Smooth muscle cell (in vitro differentiated cells): ENCODE data around the gene GTF2A1. TPM values are rescaled to one million over a fixed set of nuclear protein-coding genes. Genes with fewer than 3 reads are reported as not detected.
"Not testable (repeated sequence)": the region's sequence is repeated elsewhere in the genome, so short reads cannot be mapped to it uniquely, and the experiment has no call there.

ENCODE experiments used
- DNase-seq: peaks from one replicate; lab custom pipeline; 2025; ENCODE audit not compliant: unreplicated experiment; lab: John Stamatoyannopoulos, UW
- H2AFZ ChIP-seq: fragments of 200-600 bp; sonication (generic); 2 replicates; pipeline ENCODE4 v1.6.0; 2016; ENCODE audit warnings: antibody characterized with exemption, low read depth, mild to moderate bottlenecking
- H3F3A ChIP-seq: fragments of 200-600 bp; sonication (generic); 2 replicates; pipeline ENCODE4 v1.6.0; 2017; ENCODE audit warnings: antibody characterized with exemption, low read depth
- H3K27ac ChIP-seq: fragments of 200-600 bp; sonication (generic); 2 replicates; pipeline ENCODE4 v1.5.1; 2016; ENCODE audit warnings: low read depth, mild to moderate bottlenecking
- H3K27me3 ChIP-seq: fragments of 200-600 bp; sonication (generic); 2 replicates; pipeline ENCODE4 v1.6.1; 2016; ENCODE audit warnings: low read depth, mild to moderate bottlenecking
- H3K36me3 ChIP-seq: fragments of 200-600 bp; sonication (generic); 2 replicates; pipeline ENCODE4 v1.5.1; 2016; ENCODE audit warnings: low read depth
- H3K4me1 ChIP-seq: fragments of 200-600 bp; sonication (generic); 2 replicates; pipeline ENCODE4 v1.5.1; 2016; ENCODE audit warnings: low read depth
- H3K4me2 ChIP-seq: fragments of 200-600 bp; sonication (generic); 2 replicates; pipeline ENCODE4 v1.6.0; 2016; ENCODE audit warnings: mild to moderate bottlenecking
- H3K4me3 ChIP-seq: fragments of 200-600 bp; sonication (generic); 2 replicates; pipeline ENCODE4 v1.5.1; 2016; ENCODE audit warnings: mild to moderate bottlenecking
- H3K79me2 ChIP-seq: fragments of 200-600 bp; sonication (generic); 2 replicates; pipeline ENCODE4 v1.6.0; 2016; ENCODE audit warnings: low read depth, mild to moderate bottlenecking
- H3K9ac ChIP-seq: fragments of 200-600 bp; sonication (generic); 2 replicates; pipeline ENCODE4 v1.6.0; 2016; ENCODE audit warnings: low read depth
- H3K9me3 ChIP-seq: fragments of 200-600 bp; sonication (generic); replicated peaks from 2 replicates; pipeline ENCODE4 v1.5.1; 2016; ENCODE audit warnings: low read depth
- H4K20me1 ChIP-seq: fragments of 200-600 bp; sonication (generic); 2 replicates; pipeline ENCODE4 v1.6.0; 2016; ENCODE audit warnings: low read depth
- WGBS: methylation state at CpG from one replicate; pipeline ENCODE4 v1.1.7; 2016; ENCODE audit warnings: low lambda C conversion rate; 5-methylcytosine and 5-hydroxymethylcytosine counted together
- polyA plus RNA-seq: library from polyadenylated mRNA; unstranded; fragments of >200 nt; fragmentation: Nextera tagmentation; extraction: Ambion mirVana; gene quantifications from 2 replicates; pipeline ENCODE4 v1.2.1, GENCODE V29; 2016
- total RNA-seq: library from RNA; depleted of rRNA; stranded (reverse); fragments of >200 nt; gene quantifications from 2 replicates; pipeline ENCODE4 v1.2.3, GENCODE V29; 2014
- TF ChIP-seq, protein P1 (sequence below): fragments of 200-600 bp; sonication (generic); IDR thresholded peaks from 2 replicates; pipeline ENCODE4 v1.5.1; 2017; ENCODE audit warnings: borderline replicate concordance, mild to moderate bottlenecking, antibody characterized with exemption; ENCODE audit not compliant: insufficient read depth, poor library complexity, severe bottlenecking

Gene GTF2A1
- total and polyA plus RNA-seq, 2 experiments from 2014 or later, result 4.7 to 39.4 TPM

DNA sequence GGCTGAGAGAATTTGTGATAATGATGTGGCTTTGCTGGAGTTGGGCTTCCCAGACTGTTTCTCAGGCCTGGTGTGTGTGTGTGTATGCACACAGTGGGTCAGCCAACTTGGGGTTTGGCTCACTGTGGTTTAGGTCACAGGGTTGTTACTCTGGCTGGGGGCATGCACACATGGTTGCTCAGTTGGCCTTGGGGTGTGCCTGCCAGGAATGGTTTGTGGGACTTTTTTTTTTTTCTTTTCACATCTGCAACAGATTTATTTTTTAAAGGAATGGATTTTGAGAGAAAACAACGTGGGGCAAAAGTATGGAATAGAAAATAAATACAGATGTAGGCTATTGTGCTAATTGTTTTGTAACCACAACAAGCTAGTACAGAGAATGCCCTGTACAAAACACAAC, 25.0 kb upstream of the GTF2A1 start:
- H3K79me2 ChIP-seq, result no peaks in the 10 kb centered on the region
- H3K4me2 ChIP-seq, result no peak overlapping the region
- no peaks in the 10 kb centered on the region for H3K9me3 ChIP-seq
- no peak overlapping the region for H3K4me3 ChIP-seq
- H4K20me1 ChIP-seq, result no peaks in the 10 kb centered on the region
- no peak overlapping the region for H3K9ac ChIP-seq
- TF ChIP-seq, protein P1, sequence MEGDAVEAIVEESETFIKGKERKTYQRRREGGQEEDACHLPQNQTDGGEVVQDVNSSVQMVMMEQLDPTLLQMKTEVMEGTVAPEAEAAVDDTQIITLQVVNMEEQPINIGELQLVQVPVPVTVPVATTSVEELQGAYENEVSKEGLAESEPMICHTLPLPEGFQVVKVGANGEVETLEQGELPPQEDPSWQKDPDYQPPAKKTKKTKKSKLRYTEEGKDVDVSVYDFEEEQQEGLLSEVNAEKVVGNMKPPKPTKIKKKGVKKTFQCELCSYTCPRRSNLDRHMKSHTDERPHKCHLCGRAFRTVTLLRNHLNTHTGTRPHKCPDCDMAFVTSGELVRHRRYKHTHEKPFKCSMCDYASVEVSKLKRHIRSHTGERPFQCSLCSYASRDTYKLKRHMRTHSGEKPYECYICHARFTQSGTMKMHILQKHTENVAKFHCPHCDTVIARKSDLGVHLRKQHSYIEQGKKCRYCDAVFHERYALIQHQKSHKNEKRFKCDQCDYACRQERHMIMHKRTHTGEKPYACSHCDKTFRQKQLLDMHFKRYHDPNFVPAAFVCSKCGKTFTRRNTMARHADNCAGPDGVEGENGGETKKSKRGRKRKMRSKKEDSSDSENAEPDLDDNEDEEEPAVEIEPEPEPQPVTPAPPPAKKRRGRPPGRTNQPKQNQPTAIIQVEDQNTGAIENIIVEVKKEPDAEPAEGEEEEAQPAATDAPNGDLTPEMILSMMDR, result no peak
- H2AFZ ChIP-seq, result no peak overlapping the region
- no peaks in the 10 kb centered on the region for H3F3A ChIP-seq
- H3K27ac ChIP-seq, result no peak overlapping the region
- no peaks in the 10 kb centered on the region for H3K27me3 ChIP-seq
- no peaks in the 10 kb centered on the region for H3K4me1 ChIP-seq
- 68% methylated on average over 1 of the region's 1 CpG for WGBS
- no peaks in the 10 kb centered on the region for H3K36me3 ChIP-seq
- DNase-seq, result no peak

DNA sequence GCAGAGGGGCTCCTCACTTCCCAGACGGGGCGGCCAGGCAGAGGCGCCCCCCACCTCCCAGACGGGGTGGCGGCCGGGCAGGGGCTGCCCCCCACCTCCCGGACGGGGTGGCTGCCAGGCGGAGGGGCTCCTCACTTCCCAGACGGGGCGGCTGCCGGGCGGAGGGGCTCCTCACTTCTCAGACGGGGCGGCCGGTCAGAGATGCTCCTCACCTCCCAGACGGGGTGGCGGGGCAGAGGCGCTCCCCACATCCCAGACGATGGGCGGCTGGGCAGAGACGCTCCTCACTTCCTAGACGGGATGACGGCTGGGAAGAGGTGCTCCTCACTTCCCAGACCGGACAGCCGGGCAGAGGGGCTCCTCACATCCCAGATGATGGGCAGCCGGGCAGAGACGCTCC, 23.7 kb upstream of the GTF2A1 start:
- H3K27me3 ChIP-seq, H3K9ac ChIP-seq, H3K27ac ChIP-seq, DNase-seq, H3K9me3 ChIP-seq, H3K4me1 ChIP-seq, H3K79me2 ChIP-seq, H3K4me2 ChIP-seq, H4K20me1 ChIP-seq, H3F3A ChIP-seq, H3K4me3 ChIP-seq, H2AFZ ChIP-seq, H3K36me3 ChIP-seq: not testable (repeated sequence)
- 94% methylated on average over 23 of the region's 28 CpGs for WGBS

DNA sequence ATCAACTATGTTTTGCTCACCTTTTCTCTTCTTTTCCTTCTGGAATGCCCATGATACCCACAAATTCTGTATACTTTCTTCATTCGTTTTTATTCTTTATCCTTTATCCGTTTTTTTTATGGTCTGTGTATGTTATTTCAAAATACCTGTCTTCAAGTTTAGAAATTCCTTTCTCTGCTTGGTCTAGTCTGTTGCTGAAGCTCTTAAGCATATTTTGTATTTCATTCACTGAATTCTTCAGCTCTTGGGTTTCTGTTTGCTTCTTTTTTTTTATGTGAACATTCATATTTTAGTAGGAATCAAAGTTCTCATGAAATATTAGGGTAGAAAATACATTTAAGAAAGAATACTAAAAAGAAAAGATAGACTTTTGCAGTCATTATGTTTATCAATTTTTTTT, 22.7 kb upstream of the GTF2A1 start:
- no peaks in the 10 kb centered on the region for H4K20me1 ChIP-seq
- no peaks in the 10 kb centered on the region for H3K9me3 ChIP-seq
- no peaks in the 10 kb centered on the region for H3K79me2 ChIP-seq
- no peak overlapping the region for H3K9ac ChIP-seq
- no peak overlapping the region for H3K4me3 ChIP-seq
- H3K4me2 ChIP-seq, result no peak overlapping the region
- no peaks in the 10 kb centered on the region for H3K27me3 ChIP-seq
- no peaks in the 10 kb centered on the region for H3K36me3 ChIP-seq
- H3K4me1 ChIP-seq, result no peaks in the 10 kb centered on the region
- no peak overlapping the region for H3K27ac ChIP-seq
- 76% methylated on average over 2 of the region's 2 CpGs for WGBS
- no peaks in the 10 kb centered on the region for H3F3A ChIP-seq
- TF ChIP-seq, protein P1, result no peak
- no peak for DNase-seq
- no peak overlapping the region for H2AFZ ChIP-seq

DNA sequence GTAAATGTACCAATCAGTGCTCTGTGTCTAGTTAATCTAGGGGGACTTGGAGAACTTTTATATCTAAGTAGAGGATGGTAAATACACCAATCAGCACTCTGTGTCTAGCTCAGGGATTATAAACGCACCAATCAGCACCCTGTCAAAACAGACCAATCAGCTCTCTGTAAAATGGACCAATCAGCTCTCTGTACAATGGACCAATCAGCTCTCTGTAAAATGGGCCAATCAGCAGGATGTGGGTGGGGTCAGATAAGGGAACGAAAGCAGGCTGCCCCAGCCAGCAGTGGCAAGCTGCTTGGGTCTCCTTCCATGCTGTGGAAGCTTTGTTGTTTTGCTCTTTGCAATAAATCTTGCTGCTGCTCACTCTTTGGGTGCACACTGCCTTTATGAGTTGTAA, 16.1 kb upstream of the GTF2A1 start:
- H3K4me2 ChIP-seq, H3K79me2 ChIP-seq, H3K9me3 ChIP-seq, H3K27ac ChIP-seq, H3K4me3 ChIP-seq, H3K4me1 ChIP-seq, H2AFZ ChIP-seq, H3K36me3 ChIP-seq, H3K27me3 ChIP-seq, DNase-seq, H3F3A ChIP-seq, H3K9ac ChIP-seq, H4K20me1 ChIP-seq: not testable (repeated sequence)
- 87% methylated on average over 2 of the region's 2 CpGs for WGBS

DNA sequence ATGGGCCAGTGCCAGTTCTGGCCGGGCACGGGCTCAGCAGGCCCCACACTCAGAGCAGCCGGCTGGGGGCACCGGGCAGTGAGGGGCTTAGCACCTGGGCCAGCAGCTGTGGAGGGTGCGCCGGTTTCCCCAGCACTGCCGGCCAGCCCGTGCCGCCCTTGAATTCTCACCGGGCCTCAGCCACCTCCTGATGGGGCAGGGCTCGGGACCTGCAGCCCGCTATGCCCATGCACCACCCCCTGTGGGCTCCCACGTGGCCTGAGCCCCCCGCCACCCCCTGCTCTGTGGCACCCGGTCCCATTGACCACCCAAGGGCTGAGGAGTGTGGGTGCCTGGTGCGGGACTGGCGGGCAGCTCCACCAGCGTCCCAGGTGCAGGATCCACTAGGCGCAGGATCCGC, 15.4 kb upstream of the GTF2A1 start:
- Histone ChIP-seq H3K4me1 (peaks cover 10% of the 10 kb centered on the region), H3K79me2 (no peaks in the 10 kb centered on the region), H3F3A (no peaks in the 10 kb centered on the region), H3K4me2 (no peak overlapping the region), H3K9me3 (no peaks in the 10 kb centered on the region), H3K9ac (no peak overlapping the region), H3K4me3 (no peak overlapping the region), H4K20me1 (no peaks in the 10 kb centered on the region), H3K27me3 (no peaks in the 10 kb centered on the region), H2AFZ (no peak overlapping the region), H3K36me3 (no peaks in the 10 kb centered on the region), H3K27ac (no peak overlapping the region)
- WGBS, result 96% methylated on average over 18 of the region's 20 CpGs
- DNase-seq, result no peak
- TF ChIP-seq, protein P1, result no peak
